GM12865 (cell line): ENCODE results near the gene CPNE6.

ENCODE experiments used
- DNase-seq: peaks from one replicate; pipeline ENCODE4 v3.0.0; 2010; ENCODE audit warnings: low read depth
- H3K4me3 ChIP-seq: 2 replicates; pipeline ENCODE4 v1.5.1; 2011; ENCODE audit warnings: mild to moderate bottlenecking, low read depth, low read length, control low read depth
- CTCF ChIP-seq: IDR thresholded peaks from 2 replicates; pipeline ENCODE4 v1.5.1; 2011; ENCODE audit warnings: low read length, control low read depth, low read depth, inconsistent platforms; ENCODE audit not compliant: insufficient read depth; ENCODE audit errors: missing control alignments

Gene CPNE6

GRCh38 chr14:24060984-24061913, 10.1 kb upstream of the CPNE6 start:
- no peak overlapping the region for H3K4me3 ChIP-seq
- TF ChIP-seq CTCF: no peak
- no peak for DNase-seq

- no peak for TF ChIP-seq CTCF
- no peak overlapping the region for H3K4me3 ChIP-seq
- no peak for DNase-seq
These were observed 9.0 kb upstream of the CPNE6 start for GRCh38 chr14:24062216-24062980.

GRCh38 chr14:24063263-24063836, 8.0 kb upstream of the CPNE6 start:
- no peak for TF ChIP-seq CTCF
- no peak overlapping the region for H3K4me3 ChIP-seq
- DNase-seq: no peak

GRCh38 chr14:24064091-24064795, 7.1 kb upstream of the CPNE6 start:
- H3K4me3 ChIP-seq: no peak overlapping the region
- TF ChIP-seq CTCF: no peak
- no peak for DNase-seq

- H3K4me3 ChIP-seq: no peak overlapping the region
- no peak for DNase-seq
- TF ChIP-seq CTCF: no peak
These were observed 6.5 kb upstream of the CPNE6 start for GRCh38 chr14:24064856-24065255.

- H3K4me3 ChIP-seq: no peak overlapping the region
- no peak for DNase-seq
- TF ChIP-seq CTCF: no peak
These were observed 6.0 kb upstream of the CPNE6 start for GRCh38 chr14:24065408-24065807.
